Glomerular endothelial cell (primary cell): Measurements from ENCODE around the gene POM121L2. TPM values are rescaled to one million over a fixed set of nuclear protein-coding genes. Genes with fewer than 3 reads are reported as not detected.
"Not testable (repeated sequence)": the region's sequence is repeated elsewhere in the genome, so short reads cannot be mapped to it uniquely, and the experiment has no call there.

Experiments used
- DNase-seq: peaks from one replicate; pipeline ENCODE4 v3.0.0-alpha.2; 2011; ENCODE audit warnings: low read depth, low spot score; ENCODE audit errors: extremely low read depth
- total RNA-seq: library from RNA; depleted of rRNA; stranded (reverse); fragments of >200 nt; gene quantifications from 2 replicates; pipeline ENCODE4 v1.2.3, GENCODE V29; 2015

The POM121L2 gene
- total RNA-seq, 1 donor from 2014 or later = not detected

DNA sequence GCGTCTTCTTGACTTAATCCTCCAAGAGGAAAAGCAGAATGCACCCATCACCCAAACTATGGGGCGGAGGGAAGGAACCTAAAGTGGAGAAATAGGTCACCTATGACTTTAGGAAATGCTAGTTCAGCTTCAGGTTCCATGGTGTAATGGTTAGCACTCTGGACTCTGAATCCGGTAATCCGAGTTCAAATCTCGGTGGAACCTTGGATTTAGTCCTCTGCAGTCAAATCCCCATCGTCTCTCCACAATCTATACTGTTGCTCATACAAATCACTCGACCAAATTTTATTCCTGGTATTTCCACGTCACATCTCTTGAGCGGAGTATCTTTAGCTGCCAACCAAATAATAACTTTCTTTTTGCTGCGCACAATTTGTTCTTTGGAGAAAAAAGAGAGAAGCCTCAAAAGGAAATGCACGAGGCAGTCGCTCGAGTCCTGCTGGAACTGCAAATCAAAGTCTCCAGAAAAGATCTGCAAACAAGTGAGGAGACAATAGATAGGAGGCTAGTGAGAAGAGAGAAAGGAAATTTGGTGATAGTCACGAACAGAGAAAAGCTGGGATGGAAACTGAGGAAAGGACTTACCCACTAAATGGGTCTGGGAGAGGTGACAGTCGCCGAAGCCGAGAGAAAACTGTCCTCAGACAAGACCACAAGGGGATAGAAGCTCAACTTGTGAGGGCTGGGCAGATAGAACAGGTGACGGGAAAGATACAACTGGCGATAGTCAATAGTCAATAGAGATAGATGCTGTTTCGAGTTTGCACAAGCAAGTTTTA lies 16.6 kb downstream of the POM121L2 start:
- DNase-seq = no peak

DNA sequence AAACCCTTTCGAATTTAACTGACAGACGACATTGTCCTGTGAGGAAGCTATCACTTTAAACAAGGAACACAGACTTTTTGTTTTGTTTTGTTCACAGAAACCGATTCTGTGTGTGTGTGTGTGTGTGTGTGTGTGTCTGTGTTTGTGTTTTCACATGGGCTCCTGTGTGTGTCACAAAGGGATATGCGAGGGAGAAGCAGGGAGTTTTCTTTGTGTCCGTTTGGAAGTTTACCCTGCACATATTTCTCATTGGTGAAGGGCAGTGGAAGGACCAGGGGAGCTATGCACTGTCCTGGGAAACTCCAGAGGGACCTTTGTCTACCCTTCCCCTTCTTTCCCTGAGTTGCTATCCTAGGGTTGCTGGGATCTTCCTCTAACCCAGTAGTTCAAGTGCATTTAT lies 17.7 kb downstream of the POM121L2 start:
- DNase-seq = no peak

DNA sequence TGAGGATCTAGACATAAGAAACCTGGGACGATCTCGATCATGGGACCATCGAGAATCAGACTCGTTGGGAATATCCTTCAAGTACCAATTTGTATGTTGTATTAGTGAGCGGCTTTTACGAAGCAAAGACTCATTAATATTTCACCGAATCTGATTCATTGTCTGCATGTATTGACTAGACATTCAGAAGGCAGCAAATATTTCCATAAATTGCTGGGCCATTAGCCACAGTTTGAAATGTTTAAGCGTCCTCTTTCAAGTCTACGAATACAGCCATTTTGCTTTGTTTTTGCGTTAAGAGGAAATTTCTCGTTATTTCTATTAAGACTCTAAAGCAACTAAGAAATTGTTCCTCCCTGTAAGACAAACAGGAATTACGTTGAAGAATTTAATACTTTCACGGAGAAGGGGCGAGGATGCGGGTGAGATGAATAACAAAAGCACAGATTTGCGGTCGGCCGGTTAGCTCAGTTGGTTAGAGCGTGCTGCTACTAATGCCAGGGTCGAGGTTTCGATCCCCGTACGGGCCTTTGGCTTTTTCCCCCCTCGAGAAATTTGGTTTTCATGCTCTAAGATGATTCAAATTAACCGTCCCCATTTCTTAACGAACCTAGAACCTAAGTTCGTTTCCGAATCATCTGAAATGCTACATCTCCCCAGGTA lies 18.5 kb downstream of the POM121L2 start:
- DNase-seq = no peak

DNA sequence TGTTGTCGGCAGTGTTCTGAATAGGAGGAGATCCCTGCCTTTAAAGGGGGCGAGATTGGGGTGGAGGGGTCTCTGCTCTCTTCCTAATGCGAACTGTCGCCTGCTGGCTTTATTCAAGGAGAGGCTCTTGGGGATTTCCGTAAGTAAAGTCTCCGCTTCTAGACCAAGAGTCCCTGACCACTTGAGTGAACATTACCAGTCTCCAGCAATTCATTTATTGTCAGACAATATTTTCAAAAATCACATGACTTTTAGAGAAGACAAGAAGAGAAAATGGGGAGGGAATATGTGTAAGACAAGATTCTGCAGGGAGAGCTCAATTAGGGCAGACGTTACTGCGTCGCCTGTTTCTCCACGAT lies 21.2 kb downstream of the POM121L2 start:
- DNase-seq = no peak

DNA sequence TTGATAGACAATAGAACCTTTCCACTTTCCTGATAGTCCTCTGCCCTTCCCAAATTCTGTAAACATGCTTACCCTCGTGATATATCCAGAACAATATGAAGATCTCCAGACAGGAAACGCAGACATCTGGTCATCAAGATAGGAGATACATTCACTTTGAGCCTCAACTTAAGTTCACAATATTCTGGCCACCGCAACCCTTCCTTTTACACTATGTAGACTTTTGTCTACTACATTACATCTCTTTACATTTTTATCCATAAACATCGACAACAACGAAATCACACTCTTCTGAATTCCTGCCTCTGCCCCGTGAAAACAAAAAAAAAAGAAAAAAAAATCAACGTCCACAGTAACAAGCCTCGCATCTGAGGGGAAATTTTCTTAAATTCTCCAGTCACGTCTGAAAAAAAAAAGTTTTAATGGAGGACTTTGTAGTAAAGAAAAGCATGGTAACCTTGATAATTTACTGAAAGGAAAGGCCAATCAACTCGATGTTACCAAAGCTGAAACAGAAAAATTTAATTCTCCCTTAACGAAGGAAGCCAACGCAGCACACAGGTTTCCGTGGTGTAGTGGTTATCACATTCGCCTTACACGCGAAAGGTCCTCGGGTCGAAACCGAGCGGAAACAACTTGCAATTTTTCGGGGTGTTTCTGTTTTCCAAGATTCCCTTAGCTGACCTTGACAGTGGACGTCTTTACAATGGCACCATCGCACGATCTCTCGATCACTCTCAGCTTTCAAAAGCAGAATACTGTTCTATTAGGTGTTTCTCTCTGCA lies 21.8 kb downstream of the POM121L2 start:
- no peak for DNase-seq

DNA sequence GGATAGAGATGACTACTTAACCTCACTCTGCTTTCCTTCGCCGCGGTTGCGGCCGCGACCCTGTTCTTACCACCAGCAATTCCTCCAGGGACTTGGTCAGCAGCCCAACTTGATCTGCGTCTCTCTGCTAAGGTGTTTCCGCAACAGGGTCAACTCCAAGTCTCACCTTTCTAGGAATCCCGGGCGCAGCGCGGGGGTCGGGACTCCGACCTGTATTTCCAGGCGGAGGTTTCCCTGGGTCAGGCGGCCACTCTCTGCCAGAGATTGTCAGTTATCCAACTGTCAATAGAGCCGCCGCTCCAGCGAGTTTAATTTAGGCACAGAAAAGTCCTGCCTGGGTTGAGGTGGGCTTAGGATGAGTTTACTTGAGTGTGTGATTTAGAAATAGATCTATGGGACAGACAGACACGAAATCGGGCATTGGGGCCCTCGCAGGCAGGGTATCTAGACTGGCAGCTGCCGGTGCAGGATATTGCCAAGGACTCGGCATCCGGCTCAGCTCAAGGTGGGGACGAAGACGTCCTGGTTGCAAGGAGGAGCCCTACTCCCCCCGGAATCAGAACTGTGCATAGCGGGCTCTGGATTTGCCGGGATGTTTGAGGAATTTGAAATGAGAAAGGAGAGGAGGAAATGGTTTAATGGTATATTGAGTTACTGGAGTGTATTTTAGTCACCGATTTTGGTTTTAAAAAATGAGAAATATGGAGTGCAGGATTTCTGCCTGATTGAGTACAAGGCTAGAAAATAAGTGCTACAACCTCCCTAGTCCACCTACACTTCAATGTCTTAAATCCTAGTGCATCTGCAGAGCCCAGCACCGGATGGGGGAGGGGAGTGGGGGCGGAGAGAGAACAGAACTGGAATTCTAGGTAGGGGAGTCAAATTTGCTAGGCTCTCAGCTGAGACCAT lies 23.7 kb downstream of the POM121L2 start:
- no peak for DNase-seq

DNA sequence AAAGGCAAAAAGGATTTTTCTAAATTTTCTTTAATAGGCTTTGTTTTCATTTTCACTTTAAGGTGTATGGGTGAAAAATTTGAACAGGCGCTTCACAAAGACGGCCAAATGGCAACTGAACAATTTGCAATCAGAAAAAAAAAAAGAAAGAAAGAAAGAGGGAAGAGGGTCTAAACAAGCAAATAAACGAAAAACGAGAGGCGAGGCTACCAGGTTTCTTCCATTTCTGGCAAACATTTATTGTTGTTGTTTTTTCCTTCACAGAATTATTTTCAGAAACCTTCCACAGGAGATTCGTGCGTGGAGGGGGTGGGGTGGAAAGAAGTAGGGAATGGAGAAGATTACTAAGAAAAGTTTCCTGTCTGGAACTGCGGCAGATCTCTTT lies 24.3 kb downstream of the POM121L2 start:
- no peak for DNase-seq

DNA sequence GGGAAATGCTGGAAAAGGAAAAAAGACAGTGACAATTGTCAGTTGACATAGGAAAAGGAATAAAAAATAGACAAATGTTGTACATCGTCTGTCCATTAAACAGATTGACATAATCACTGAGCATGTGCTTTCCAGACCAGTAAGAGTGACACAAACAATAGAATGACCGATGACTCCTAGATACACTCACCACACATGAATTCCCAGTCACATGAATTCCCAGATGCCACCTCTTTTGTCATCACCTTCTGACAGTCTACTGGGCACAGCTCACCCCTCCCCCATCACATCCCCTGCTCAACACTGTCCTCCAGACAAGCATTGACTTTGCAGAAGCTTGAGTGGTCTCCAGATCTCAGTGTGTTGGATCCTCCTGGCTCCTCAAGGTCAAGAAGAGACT lies 25.9 kb downstream of the POM121L2 start:
- DNase-seq = no peak

DNA sequence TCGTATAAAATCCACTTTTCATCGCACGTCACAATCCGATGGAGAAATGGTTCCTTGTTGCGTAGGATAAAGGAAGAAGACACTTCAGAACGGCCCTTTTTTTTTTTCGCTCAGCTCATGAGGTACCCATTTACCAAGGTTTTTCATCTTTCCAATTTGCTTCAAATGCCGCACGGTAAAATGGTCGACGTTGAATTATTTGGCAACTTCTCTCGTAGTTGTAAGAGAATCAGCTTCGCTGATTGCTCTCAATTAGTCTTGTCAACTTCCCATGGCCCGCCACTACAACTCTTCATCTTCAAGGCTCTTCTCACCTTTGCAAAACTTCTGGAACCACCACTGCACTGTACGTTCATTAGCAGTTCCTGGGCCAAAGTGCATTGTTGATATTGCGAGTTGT lies 28.8 kb downstream of the POM121L2 start:
- no peak for DNase-seq

DNA sequence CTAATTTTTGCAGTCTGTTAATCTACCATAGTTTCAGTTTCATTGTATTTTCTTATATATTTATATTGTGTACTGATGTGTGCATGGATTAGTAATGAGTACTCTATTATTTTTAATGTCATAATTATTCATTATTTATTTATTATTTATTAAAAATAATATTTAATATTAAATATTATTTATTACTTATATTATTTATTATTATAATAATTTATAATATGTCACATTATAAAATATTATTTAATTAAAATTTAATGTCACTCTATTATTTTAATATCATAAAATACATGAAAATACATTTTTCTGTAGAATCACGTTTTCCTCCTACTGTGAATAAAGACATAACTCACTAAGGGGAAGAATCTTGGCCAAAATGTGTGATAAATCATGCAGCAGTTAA lies 30.5 kb downstream of the POM121L2 start:
- no peak for DNase-seq

DNA sequence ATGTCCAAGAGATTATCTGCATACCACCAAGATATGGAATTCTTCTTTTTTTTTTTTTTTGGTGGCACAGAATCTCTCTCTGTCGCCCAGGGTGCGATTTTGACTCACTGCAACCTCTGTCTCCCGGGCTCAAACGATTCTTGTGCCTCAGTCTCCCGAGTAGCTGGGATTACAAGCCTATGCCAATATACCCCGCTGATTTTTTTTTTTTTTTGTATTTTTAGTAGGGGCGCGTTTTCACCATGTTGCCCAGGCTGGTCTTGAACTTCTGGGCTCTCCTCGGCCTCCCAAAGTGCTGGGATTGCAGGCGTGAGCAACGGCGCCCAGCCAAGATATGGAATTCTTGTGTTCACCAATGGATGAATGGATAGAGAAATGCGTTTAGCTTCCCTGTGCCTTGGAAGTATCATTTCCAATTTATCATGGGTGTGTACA lies 31.0 kb downstream of the POM121L2 start:
- DNase-seq = no peak

DNA sequence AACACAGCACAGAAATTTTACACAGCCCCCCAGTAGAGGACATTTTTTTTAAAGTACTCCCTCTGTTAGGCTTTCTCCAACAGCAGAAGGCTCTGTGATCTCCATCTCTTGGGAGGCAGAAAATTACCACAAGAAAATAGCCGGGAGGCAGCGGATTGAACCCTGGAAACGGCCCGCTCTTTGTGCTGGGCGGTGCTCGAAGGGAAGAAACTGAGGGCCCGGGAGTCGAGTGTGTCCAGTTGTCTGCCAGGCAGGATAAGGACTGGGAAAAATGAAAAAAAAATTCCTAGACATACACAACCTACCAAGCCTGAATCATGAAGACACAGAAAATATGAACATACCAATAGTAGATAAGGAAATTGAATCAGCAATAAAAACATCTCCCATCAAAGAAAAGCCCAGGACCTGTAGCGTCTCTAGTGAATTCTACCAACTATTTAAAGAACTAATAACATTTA lies 31.5 kb downstream of the POM121L2 start:
- no peak for DNase-seq

DNA sequence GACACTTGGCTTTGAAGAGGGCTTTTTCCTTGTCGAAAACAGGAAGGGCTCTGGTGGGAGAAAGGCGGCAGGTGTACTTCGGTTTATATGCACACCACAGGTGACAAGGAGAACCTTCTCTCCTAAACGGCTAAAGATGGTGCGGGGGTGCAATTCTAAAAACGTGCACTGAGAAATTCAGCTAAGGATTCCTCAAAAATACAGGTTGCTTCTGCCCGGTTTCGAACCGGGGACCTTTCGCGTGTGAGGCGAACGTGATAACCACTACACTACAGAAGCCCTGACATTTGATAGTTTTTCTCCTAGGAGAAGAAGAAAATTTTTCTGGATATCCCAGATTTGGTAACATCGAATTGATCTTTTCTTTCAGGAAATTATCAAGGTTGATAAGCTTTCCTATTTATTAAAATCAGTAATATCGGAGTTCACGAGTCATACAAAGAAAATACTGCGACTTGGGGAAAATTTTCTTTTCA lies 32.0 kb downstream of the POM121L2 start:
- no peak for DNase-seq

DNA sequence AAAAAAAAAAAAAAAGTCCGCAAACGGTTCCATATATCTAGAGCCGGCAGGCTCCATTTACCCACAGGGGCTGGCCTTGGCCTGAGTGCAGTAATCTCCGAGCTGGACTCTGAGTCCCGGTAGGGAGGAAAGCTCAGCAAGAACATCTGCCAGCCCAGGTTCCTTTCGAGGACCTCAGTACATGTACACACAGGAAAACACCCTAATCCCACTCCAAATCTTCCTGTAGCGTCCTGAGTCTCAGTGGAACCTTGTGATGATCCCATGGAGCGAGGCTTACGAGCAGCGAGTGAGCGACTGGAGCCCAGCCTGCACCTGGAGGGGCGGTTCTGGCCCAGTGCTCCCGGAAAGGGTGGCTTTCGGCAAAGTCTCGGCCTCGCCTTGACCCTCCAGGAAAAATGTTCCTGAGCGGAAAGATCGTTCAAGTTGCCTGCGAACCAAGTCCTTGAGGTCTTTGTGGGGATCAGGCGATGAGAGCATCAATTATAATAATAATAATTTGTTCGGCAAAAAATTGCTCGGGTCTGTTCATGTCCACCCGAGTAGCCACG lies 32.5 kb downstream of the POM121L2 start:
- no peak for DNase-seq

DNA sequence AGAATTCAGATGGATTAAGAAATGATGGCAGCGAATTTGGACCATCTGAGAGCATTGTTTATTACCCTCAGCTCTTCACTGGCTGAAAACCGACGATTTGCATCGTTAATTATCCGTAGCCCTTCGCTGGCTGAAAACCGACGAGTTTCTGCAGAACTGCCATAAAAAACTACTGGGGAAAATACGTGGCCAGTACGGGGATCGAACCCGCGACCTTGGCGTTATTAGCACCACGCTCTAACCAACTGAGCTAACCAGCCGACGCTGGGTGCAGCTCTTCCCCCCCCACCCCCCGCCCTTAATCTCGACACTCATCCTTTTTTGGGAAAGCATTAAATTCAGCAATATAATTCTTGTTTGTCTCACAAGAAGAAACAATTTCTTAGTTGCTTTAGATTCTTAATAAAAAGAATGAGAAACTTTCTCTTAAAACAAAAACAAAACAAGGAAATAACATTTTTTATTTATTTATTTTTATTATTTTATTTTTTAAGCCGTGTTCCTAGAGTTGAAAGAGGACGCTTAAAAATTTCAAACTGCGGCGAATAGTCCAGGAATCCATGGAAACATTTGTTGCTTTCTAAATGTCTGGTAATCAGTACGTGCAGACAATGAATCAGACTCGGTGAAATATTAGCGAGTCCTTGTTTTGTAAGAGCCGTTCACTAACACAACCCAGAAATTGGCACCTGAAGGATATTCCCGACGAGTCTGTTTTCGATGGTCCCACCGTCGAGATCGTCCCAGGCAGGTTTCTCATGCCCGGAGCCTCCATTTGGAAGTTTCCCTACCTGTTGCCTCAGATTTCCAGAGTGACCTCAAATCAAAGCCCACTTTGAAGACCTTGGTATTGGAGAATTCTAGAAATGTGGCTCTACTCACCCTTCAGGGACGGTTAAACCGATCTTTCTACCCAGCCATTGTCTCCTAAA lies 36.8 kb downstream of the POM121L2 start:
- no peak for DNase-seq

DNA sequence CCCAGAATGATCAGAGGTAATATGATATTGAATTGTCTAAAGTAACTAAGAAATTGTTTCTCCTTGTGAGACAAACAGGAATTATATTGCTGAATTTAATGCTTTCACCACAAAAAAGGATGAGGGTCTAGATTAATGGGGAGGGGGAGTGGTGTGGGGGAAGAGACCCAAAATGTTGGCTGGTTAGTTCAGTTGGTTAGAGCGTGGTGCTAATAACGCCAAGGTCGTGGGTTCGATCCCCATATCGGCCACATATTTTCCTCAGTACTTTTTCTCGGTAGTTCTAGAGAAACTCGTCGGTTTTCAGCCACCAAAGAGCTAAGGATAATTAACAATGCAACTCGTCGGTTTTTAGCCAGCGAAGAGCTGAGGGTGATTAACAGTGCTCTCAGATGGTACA lies 38.3 kb downstream of the POM121L2 start:
- no peak for DNase-seq

DNA sequence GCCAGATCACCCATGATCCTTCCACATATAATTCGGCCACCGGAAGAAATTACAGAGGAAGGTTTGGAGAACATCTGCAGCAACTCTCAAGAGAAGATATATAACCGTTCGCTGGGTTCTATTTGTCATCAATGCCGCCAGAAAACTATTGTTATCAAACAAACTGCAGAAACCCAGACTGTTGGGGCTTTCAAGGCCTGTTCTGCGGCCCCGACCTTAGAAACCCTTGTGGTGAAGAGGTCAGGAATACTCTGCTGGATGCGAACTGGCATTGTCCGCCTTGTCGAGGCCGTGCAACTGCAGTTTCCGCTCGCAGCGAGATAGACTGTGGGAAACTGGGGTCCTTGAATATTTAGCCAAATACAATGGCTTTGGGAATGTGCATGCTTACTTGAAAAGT lies 43.3 kb downstream of the POM121L2 start:
- DNase-seq = no peak

DNA sequence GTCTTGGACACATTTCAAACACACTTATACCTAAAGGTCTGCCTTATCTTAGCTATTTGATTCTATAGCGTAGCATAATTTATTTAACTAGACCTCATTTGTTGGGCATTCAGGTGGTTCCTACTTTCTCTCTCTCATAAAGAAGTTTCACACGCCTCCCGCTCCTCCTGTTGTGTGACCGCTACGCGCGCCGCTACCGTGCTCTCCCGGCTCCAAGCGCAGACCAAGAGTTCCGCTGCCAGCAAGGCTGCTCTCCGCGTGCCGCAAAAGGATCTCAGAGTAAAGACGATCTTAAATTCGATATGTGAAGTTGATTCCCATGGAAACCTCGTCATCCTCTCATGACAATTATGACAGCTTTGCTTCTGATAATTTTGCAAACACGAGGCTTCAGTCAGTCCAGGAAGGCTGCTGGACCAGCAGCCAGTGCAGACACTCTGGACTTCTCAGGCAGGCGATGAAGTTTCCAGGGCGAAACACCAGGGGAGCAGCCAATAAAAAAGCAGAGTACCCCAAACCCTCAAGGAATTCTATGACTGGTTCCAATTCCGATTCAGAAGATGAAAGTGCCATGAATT lies 44.1 kb downstream of the POM121L2 start:
- DNase-seq = no peak

DNA sequence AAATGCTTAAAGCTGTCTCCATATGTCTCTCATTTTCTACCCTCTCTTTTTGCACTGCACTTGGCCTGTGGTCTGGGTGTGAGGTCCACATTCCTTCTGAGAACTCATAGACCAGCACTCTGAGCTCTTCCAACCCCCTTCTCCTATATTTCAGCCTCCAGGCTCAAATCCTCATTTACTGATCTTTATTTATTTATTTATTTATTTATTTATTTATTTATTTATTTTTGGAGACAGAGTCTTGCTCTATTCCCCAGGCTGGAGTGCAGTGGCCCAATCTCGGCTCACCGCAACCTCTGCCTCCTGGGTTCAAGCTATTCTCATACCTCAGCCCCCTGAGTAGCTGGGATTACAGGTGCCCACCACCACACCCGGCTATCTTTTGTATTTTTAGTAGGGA lies 45.1 kb downstream of the POM121L2 start:
- not testable (repeated sequence) for DNase-seq
